ENCODE data around the gene ZNF428. TPM values are rescaled to one million over a fixed set of nuclear protein-coding genes. Genes with fewer than 3 reads are reported as not detected.
"Not testable (repeated sequence)": the region's sequence is repeated elsewhere in the genome, so short reads cannot be mapped to it uniquely, and the experiment has no call there.

ZNF428 gene
- total RNA-seq, 2 donors from 2014 or later, result 22.9 to 29.2 TPM

DNA sequence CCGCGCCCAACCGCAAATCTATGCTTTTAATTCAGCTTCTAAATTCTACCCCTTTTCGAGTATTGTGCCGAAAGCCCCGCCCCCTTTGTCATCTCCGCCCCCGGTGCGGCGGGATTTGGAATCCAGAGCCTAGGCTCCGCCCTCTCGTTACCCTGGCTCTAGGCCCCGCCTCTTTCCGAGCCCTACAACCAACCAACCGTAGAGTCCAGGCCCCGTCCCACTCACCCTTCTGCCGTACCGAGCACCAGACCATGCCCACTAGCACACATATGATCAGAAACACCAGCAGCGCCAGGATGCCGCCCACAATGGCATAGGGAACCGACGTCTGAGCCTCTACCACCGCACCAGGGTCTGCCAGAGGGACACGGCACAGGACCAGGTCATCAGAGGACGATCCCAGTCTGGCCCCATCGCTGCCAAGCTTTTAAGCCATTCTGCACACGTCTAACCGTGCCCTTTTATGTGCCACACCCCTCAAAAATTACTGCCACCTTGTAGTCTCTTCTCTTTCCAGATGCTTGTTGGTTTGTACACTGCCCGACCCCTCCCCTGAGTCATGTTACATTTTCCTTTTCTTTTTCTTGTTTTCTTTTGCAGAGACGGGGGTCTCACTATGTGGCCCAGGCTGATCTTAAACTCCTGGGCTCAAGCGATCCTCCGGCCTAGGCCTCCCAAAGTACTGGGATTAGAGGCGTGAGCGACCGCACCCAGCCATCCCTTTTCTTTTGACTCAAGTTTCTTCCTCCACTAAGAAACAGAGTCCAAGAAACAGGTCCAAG lies 4.7 kb upstream of the ZNF428 start:
- no peak for DNase-seq (ENCODE audit: low spot score)
- intact Hi-C loops (cut with DNase I), result no loop called here

GRCh38 chr19:43622956-43623355 lies 3.5 kb upstream of the ZNF428 start:
- intact Hi-C loops (cut with DNase I), result no loop called here
- DNase-seq (ENCODE audit: low spot score), result no peak

- DNase-seq (ENCODE audit: low spot score), result no peak
- intact Hi-C loops (cut with DNase I), result no loop called here
Measured at GRCh38 chr19:43622070-43622469, 2.6 kb upstream of the ZNF428 start.

- intact Hi-C loops (cut with DNase I), result no loop called here
- no peak for DNase-seq (ENCODE audit: low spot score)
Measured at GRCh38 chr19:43620061-43621001, 902 bp upstream of the ZNF428 start.

GRCh38 chr19:43618921-43619261 lies 538 bp downstream of the ZNF428 start:
- intact Hi-C loops (cut with DNase I), result no loop called here
- no peak for DNase-seq (ENCODE audit: low spot score)

- no peak for DNase-seq (ENCODE audit: low spot score)
- intact Hi-C loops (cut with DNase I), result no loop called here
Measured at GRCh38 chr19:43616954-43617353, 2.5 kb downstream of the ZNF428 start.

DNA sequence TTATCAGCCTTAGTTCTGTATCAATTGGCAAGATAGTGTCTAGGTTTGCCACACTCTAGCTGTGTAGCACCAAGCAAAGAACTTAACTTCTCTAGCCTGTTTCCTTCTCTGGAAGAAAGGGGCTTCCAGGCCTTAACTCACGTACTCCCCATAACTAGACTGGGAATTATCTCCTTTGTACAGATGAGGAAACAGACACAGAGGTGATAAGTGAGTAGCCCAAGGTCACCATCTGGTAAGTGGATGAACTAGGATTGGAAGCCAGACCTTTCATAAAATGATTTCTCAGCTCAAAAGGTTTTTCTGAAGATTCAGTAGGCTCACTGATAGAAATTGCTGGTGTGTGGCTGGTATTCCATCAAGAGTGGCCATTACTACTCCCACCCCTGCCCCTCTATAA lies 3.1 kb downstream of the ZNF428 start:
- intact Hi-C loops (cut with DNase I), result no loop called here
- DNase-seq (ENCODE audit: low spot score), result no peak

- intact Hi-C loops (cut with DNase I), result no loop called here
Measured at GRCh38 chr19:43612374-43612773, 7.1 kb downstream of the ZNF428 start.

GRCh38 chr19:43611788-43612187 lies 7.6 kb downstream of the ZNF428 start, which contains the start of gene SRRM5:
TSS of gene SRRM5 (plus strand) at chr19:43612088. CDS start at chr19:43612122, 34 bp downstream.
- DNase-seq (ENCODE audit: low spot score), result no peak
- intact Hi-C loops (cut with DNase I), result no loop called here

More at GRCh38 chr19:43612374-43612773, 7.1 kb downstream of the ZNF428 start:
- DNase-seq (ENCODE audit: low spot score), result no peak

DNA sequence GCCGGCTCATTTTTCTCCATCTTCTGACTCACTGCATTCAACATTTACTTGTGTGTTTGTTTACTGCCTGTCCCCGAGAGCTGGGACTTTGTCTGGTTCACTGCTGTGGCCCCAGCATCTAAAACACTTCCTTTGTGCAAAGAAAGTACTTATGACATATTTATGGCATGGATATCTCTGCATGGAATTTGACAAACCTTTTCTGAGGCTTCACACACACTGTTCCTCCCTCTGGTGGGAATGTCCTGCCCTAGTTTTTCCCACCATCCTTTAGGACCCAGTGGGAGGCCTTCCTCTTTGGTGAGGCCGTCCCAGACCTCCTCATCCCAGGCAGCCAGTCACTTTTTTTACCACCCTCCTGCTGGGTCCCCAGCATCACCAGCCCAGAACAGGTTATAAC lies 8.9 kb downstream of the ZNF428 start:
- intact Hi-C loops (cut with DNase I), result no loop called here
- no peak for DNase-seq (ENCODE audit: low spot score)

DNA sequence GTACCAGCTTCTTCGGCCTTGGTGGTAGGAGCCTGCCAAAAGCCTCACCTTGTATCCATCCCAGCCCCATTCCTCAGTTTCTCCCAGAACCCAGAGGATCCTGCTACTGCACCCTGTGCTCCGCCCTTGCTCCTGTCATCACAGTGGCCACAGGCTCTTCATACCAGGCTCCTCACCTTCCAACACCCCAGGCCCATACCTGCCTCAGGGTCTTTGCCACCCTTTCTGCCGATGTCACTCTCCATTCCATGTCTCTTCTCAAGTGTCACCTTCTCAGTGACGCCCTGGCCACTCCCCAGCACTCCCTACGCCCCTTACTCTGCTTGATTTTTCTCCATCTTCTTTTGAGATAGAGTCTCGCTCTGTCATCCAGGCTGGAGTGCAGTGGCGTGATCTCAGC lies 9.6 kb downstream of the ZNF428 start:
- intact Hi-C loops (cut with DNase I), result no loop called here
- no peak for DNase-seq (ENCODE audit: low spot score)

- intact Hi-C loops (cut with DNase I), result no loop called here
- no peak for DNase-seq (ENCODE audit: low spot score)
Measured at GRCh38 chr19:43607238-43608205, 11.9 kb downstream of the ZNF428 start.

GRCh38 chr19:43606569-43607229 lies 12.7 kb downstream of the ZNF428 start:
- no peak for DNase-seq (ENCODE audit: low spot score)
- intact Hi-C loops (cut with DNase I), result no loop called here

GRCh38 chr19:43605875-43606568 lies 13.4 kb downstream of the ZNF428 start:
- DNase-seq (ENCODE audit: low spot score), result no peak
- intact Hi-C loops (cut with DNase I), result no loop called here

DNA sequence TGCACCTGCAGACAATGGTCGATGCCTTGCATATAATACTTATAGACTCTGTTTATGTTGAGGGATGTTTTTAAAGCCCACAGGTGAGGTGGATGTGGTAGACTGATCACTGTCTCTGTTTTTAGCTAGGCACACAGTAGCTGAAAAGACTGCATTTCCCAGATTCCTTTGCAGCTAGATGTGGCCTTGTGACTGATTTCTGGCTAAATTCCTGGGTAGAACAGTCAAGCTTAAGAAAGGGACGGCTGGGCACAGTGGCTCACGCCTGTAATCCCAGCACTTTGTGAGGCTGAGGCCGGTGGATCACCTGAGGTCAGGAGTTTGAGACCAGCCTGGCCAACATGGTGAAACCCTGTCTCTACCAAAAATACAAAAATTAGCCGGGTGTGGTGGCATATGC lies 19.1 kb downstream of the ZNF428 start:
- DNase-seq (ENCODE audit: low spot score); intact Hi-C loops (cut with DNase I): not testable (repeated sequence)

DNA sequence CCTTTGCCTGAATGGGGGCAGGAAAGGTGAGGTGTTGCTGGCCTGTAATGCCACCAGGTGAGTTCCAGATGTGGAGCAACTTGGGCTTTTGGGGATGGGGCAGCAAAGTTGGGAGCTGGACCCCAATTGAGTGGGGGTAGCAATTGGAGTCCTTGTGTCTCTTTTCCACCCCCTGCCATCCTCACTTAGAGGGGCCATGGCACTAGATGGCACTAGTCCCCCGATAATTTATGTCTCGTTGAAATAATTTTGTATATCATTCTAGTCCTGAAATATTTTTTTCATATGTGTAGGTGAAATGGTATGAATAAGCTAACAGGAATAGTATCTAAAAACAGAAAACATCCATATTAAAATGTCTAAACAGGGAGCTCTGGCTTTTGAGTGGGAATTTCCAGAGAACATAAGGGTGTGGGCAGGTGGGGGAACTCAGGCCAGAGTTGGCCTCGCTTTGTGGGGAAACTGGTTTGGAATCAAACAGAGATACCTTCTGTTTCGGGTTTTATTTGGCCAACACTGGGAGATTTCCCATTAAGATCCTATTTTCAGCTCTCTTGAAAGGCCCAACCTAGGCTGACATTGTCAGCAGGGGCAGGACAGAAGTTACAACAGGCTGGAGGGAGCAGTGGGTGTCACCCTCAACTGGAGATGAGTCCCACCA lies 19.7 kb downstream of the ZNF428 start:
- intact Hi-C loops (cut with DNase I), result loop anchor here in 1 of 2 donors (10.0 kb wide), 1 partner anchor 65 kb away; the partner anchor contains the start of gene ZNF575

DNA sequence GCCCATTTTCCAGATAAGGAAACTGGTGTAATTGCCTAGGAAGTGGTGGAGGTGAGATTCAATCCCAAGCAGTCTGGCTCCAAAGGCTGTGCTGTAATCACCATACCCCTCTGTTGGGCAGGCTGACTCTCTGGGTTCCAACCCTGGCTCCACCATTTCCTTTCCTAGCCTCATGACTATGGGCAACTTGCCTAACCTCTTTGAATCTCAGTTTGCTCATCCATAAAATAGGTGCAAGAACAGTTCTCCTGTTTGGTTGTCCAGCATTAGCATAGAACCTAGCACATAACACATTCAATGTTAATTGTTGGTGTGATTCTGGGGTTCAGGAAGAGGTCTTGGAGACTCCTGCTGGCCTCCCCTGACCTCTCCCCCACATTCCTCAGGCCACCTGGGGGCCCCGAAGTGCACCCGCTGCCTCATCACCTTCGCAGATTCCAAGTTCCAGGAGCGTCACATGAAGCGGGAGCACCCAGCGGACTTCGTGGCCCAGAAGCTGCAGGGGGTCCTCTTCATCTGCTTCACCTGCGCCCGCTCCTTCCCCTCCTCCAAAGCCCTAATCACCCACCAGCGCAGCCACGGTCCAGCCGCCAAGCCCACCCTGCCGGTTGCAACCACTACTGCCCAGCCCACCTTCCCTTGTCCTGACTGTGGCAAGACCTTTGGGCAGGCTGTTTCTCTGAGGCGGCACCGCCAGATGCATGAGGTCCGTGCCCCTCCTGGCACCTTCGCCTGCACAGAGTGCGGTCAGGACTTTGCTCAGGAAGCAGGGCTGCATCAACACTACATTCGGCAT lies 20.8 kb downstream of the ZNF428 start:
- intact Hi-C loops (cut with DNase I), result loop anchor here in 1 of 2 donors (10.0 kb wide), 1 partner anchor 64 kb away; the partner anchor contains the start of gene ZNF575
- DNase-seq (ENCODE audit: low spot score), result no peak

More for the DNA sequence above, 19.7 kb downstream of the ZNF428 start:
- no peak for DNase-seq (ENCODE audit: low spot score)

All from posterior vena cava (tissue), 2 donors.